HEK293T (cell line): ENCODE measurements around the gene TCHHL1.

Experiments used
- BHLHE40 ChIP-seq: fragments of 450-650 bp; IDR thresholded peaks from 2 replicates; pipeline ENCODE4 v1.6.1; 2016; ENCODE audit warnings: mild to moderate bottlenecking, moderate library complexity, borderline replicate concordance
- CTBP1 ChIP-seq: fragments of 450-650 bp; IDR thresholded peaks from 2 replicates; pipeline ENCODE4 v1.6.1; 2016; ENCODE audit warnings: borderline replicate concordance
- ELF4 ChIP-seq: fragments of 450-650 bp; IDR thresholded peaks from 2 replicates; pipeline ENCODE4 v1.6.1; 2017; ENCODE audit warnings: antibody characterized with exemption
- FOXK2 ChIP-seq: fragments of 450-650 bp; IDR thresholded peaks from 2 replicates; pipeline ENCODE4 v1.6.1; 2016; ENCODE audit warnings: mild to moderate bottlenecking
- FOXM1 ChIP-seq: fragments of 450-650 bp; IDR thresholded peaks from 2 replicates; pipeline ENCODE4 v1.6.1; 2017; ENCODE audit warnings: mild to moderate bottlenecking, borderline replicate concordance
- HDGF ChIP-seq: fragments of 450-650 bp; IDR thresholded peaks from 2 replicates; pipeline ENCODE4 v1.6.1; 2017; ENCODE audit warnings: antibody characterized with exemption, borderline replicate concordance
- NFRKB ChIP-seq: fragments of 450-650 bp; IDR thresholded peaks from 2 replicates; pipeline ENCODE4 v1.6.1; 2016; ENCODE audit warnings: mild to moderate bottlenecking, moderate library complexity
- PKNOX1 ChIP-seq: fragments of 450-650 bp; IDR thresholded peaks from 2 replicates; pipeline ENCODE4 v1.6.1; 2016
- SP1 ChIP-seq: fragments of 450-650 bp; IDR thresholded peaks from 2 replicates; pipeline ENCODE4 v1.6.1; 2017
- SUZ12 ChIP-seq: fragments of 450-650 bp; IDR thresholded peaks from 2 replicates; pipeline ENCODE4 v1.6.1; 2016; ENCODE audit warnings: mild to moderate bottlenecking
- TARDBP ChIP-seq: fragments of 450-650 bp; IDR thresholded peaks from 2 replicates; pipeline ENCODE4 v1.6.1; 2016

- TF ChIP-seq SP1 (no peak), BHLHE40 (no peak), PKNOX1 (no peak), HDGF (no peak), FOXM1 (no peak), ELF4 (no peak), FOXK2 (no peak), TARDBP (no peak), NFRKB (no peak), CTBP1 (no peak), SUZ12 (no peak)
These were observed 48.4 kb upstream of the TCHHL1 start for GRCh38 chr1:152137215-152137614.
